ENCODE results near the gene PDE4B.

DNA sequence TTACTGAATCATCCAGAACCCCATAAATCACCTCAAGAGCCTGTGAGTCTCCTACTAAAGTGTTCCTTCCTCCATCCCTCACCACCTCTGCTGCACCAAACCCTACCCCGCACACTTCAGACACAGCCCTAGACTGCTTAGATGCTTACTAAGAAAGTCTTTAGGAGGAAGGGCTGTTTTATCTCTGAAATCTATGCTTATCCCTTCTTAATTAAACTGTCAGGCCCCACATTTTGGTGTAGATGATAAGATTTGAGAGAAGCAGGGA, 524.5 kb downstream of the PDE4B start:
- TF ChIP-seq, protein P1, sequence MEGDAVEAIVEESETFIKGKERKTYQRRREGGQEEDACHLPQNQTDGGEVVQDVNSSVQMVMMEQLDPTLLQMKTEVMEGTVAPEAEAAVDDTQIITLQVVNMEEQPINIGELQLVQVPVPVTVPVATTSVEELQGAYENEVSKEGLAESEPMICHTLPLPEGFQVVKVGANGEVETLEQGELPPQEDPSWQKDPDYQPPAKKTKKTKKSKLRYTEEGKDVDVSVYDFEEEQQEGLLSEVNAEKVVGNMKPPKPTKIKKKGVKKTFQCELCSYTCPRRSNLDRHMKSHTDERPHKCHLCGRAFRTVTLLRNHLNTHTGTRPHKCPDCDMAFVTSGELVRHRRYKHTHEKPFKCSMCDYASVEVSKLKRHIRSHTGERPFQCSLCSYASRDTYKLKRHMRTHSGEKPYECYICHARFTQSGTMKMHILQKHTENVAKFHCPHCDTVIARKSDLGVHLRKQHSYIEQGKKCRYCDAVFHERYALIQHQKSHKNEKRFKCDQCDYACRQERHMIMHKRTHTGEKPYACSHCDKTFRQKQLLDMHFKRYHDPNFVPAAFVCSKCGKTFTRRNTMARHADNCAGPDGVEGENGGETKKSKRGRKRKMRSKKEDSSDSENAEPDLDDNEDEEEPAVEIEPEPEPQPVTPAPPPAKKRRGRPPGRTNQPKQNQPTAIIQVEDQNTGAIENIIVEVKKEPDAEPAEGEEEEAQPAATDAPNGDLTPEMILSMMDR (IDR thresholded peaks at IDR 0.05): no peak
- TF ChIP-seq POLR2A (IDR thresholded peaks at IDR 0.05): no peak

Measured in lower leg skin (tissue), 3 donors.